Measurements from ENCODE around the gene ZNF526. TPM values are rescaled to one million over a fixed set of nuclear protein-coding genes. Genes with fewer than 3 reads are reported as not detected.

The ZNF526 gene
- total RNA-seq, 6 experiments from 2014 or later: 1.9 to 3.9 (median 3.4) TPM

DNA sequence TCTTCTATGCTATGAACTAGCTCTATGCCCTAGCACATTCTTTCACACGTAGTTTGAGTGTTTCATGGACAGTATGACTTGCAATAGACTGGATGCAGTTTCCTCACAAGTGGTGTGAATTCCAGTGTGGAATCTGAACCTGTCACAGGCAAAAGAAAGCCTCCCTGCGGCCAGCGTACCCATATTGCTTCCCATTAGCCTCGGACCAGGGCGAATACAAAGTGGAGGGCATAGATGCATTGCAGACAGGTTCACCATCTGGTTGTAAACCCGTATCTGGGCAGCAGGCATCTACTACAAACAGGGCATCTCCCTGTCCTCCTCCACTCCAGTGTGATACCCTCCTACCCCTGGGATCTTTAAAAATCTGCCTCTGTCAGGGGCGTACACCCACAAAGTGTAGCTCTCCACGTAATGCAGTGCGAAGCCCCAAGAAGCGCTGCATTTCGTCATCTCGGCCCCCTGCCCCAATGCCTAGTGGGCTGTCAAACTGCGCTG, 47.6 kb downstream of the ZNF526 start:
- Histone ChIP-seq H3K27ac (peak overlapping the region; percentile 99 to 100 (median 100)), H3K4me1 (peaks cover 0 to 11% (median 2%) of the 10 kb centered on the region in 4 donors), H3K9me3 (no peaks in the 10 kb centered on the region), H3K27me3 (no peaks in the 10 kb centered on the region), H3K36me3 (peaks cover 0 to 7% (median 2%) of the 10 kb centered on the region in 4 donors), H3K4me3 (peak overlapping the region; percentile 16 to 68 (median 66))
- intact Hi-C loops (cut with DNase I): no loop called here
- TF ChIP-seq POLR2A (IDR thresholded peaks at IDR 0.05): no peak
- TF ChIP-seq, protein P1, sequence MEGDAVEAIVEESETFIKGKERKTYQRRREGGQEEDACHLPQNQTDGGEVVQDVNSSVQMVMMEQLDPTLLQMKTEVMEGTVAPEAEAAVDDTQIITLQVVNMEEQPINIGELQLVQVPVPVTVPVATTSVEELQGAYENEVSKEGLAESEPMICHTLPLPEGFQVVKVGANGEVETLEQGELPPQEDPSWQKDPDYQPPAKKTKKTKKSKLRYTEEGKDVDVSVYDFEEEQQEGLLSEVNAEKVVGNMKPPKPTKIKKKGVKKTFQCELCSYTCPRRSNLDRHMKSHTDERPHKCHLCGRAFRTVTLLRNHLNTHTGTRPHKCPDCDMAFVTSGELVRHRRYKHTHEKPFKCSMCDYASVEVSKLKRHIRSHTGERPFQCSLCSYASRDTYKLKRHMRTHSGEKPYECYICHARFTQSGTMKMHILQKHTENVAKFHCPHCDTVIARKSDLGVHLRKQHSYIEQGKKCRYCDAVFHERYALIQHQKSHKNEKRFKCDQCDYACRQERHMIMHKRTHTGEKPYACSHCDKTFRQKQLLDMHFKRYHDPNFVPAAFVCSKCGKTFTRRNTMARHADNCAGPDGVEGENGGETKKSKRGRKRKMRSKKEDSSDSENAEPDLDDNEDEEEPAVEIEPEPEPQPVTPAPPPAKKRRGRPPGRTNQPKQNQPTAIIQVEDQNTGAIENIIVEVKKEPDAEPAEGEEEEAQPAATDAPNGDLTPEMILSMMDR (IDR thresholded peaks at IDR 0.05): no peak
- ATAC-seq: no peak
- 11% methylated on average over 11 of the region's 13 CpGs for WGBS (ENCODE audit: insufficient coverage, low coverage, low lambda C conversion rate, missing lambda C conversion rate)
- peak in 1 of 3 donors; percentile 62 for DNase-seq

DNA sequence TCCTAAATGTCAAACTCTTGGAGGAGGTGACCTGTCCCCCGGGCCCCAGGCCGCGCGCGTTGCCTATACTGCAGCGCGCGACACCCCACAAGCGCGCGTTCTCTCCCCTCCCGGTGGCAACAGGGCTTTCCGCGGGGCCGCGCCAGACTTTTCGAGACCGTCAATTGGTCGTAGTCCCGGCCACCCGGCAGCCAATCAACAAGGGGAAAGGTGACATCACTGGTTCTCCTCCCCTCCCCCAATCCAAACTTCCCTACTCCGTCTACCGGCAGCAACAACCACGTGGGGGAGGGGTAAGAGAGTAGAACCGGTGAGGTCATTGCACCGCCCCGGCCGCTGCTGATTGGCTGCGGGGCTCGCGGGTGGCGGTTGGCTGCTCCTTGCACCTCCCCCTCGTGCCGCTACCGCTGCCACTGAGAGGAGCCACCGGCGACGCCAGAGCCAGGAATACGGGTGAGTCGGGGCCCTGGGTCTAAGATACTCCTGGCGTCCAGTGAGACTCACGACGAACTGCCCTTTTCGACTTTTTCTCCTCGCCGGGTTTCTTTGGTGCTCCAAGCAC, 48.1 kb downstream of the ZNF526 start:
- WGBS (ENCODE audit: insufficient coverage, low coverage, low lambda C conversion rate, missing lambda C conversion rate): 0% methylated on average over 23 of the region's 46 CpGs
- Histone ChIP-seq H3K27me3 (no peaks in the 10 kb centered on the region), H3K4me1 (peaks cover 0 to 11% (median 2%) of the 10 kb centered on the region in 4 donors), H3K27ac (peak overlapping the region; percentile 99 to 100 (median 100)), H3K4me3 (peak overlapping the region; percentile 63 to 68 (median 66)), H3K36me3 (peaks cover 0 to 13% (median 5%) of the 10 kb centered on the region in 4 donors), H3K9me3 (no peaks in the 10 kb centered on the region)
- peak; percentile 93 for TF ChIP-seq POLR2A (IDR thresholded peaks at IDR 0.05)
- TF ChIP-seq, protein P1 (IDR thresholded peaks at IDR 0.05): no peak
- peak; percentile 70 to 80 (median 77) for ATAC-seq
- peak; percentile 98 to 100 (median 99) for DNase-seq
- intact Hi-C loops (cut with DNase I): no loop called here

DNA sequence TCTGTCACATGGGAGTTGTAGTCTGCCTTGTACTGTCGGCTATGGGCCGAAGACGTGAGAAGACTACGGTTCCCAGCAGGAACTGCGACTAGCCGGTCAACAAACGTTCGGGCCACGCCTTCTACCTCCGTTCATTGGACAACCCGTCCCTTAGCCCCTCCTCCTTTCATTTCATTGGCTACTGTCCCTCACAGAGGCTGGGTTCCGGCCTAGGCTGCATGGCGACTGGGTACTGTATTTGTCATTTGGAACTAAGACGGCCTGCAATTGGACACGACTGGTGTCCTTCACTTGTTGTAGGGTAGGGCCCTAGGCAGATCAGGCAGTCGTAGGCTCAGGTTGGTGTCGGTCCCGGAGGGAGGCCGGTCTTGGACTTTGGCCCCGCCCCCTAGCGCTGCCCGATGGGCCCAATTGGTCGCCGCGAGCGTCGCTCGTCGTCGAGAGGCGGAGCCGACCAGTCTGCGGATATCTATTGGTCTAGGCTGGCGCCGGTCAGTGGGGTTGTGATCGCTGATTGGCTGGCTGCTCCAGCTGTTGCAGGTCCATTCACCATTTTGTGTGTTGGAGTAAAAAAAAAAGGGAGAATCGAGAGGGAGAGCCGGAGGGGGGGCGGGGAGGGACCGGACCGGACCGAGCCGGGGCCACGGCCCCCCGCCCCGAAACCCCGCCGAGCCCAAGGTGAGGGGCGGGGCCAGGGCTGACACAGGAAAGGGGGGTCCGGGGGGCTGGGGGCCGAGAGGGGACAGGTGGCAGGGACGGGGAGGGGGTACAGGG, 48.8 kb downstream of the ZNF526 start, which contains the start of gene CIC:
CIC (plus strand) TSS at position 549 of the 774 bp plus-strand sequence. CDS start 2,532 bp downstream, outside the sequence.
- Histone ChIP-seq H3K4me3 (peak within 1 kb of the TSS; percentile 63 to 68 (median 66)), H3K27ac (peak within 1 kb of the TSS; percentile 99 to 100 (median 100)), H3K36me3 (peaks cover 0 to 16% (median 8%) of the 10 kb centered on the region in 4 donors), H3K4me1 (peaks cover 0 to 11% (median 2%) of the 10 kb centered on the region in 4 donors), H3K9me3 (no peaks in the 10 kb centered on the region), H3K27me3 (no peaks in the 10 kb centered on the region)
- 2% methylated on average over 33 of the region's 52 CpGs for WGBS (ENCODE audit: insufficient coverage, low coverage, low lambda C conversion rate, missing lambda C conversion rate)
- DNase-seq (peak; percentile 100), ATAC-seq (peak; percentile 72 to 88 (median 82))
- intact Hi-C loops (cut with DNase I): no loop called here
- TF ChIP-seq, protein P1 (IDR thresholded peaks at IDR 0.05): no peak

DNA sequence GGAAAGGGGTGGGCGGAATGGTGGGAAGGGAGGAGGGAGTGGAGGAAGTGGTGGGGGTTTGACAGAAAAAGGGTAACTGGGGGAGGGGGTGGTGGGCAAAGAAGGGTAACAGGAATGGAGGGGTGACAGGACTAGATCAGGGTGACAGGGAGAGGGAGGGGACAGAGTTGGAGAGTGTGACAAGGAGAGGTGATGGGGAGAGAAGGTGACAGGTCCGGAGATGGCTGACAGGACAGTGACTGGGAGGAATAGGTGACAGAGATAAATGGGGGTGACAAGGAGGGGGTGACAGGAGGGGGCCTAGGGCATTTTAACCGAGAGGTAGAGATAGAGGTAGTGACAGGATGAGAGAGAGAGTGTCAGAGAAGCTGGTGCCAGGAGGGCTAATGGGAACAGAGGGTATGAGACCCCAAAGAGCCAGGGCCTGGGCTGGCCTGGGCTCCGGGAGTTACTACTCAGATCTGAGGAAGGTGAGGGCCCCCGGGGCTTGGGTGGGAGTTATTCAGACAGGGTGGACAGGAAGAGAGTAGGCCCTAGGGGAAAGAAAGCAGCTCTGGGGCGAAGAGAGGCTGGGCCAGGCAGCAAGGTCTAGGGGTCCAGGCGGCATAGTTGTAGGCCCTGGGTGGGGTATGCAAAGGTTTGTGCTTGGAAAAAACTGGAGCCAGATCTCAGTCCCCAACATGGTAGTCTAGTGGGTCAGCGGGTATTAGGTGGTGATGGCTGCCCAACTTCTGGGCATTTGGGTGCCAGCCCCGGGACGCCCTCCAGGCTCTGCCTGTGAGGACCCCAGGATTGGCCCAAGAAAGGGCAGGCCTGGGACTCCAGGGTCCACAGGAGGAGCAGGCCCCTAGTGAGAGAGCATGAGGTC, 49.6 kb downstream of the ZNF526 start:
- ATAC-seq (no peak), DNase-seq (peak in 2 of 3 donors; percentile 44 to 60)
- peaks cover 0 to 24% (median 8%) of the 10 kb centered on the region in 4 donors for H3K36me3 ChIP-seq
- no peaks in the 10 kb centered on the region for H3K9me3 ChIP-seq
- no peaks in the 10 kb centered on the region for H3K27me3 ChIP-seq
- peak overlapping the region; percentile 88 to 98 (median 89) for H3K27ac ChIP-seq
- 15% methylated on average over 7 of the region's 10 CpGs for WGBS (ENCODE audit: insufficient coverage, low coverage, low lambda C conversion rate, missing lambda C conversion rate)
- intact Hi-C loops (cut with DNase I): no loop called here
- H3K4me1 ChIP-seq: peaks cover 0 to 11% (median 4%) of the 10 kb centered on the region in 4 donors
- H3K4me3 ChIP-seq: peak overlapping the region; percentile 56 to 62 (median 60)
- TF ChIP-seq, protein P1 (IDR thresholded peaks at IDR 0.05): no peak
